ENCODE measurements around the gene EGF. TPM values are rescaled to one million over a fixed set of nuclear protein-coding genes. Genes with fewer than 3 reads are reported as not detected.

The EGF gene
- total RNA-seq, 1 experiment from 2014 or later = 0.25 TPM

DNA sequence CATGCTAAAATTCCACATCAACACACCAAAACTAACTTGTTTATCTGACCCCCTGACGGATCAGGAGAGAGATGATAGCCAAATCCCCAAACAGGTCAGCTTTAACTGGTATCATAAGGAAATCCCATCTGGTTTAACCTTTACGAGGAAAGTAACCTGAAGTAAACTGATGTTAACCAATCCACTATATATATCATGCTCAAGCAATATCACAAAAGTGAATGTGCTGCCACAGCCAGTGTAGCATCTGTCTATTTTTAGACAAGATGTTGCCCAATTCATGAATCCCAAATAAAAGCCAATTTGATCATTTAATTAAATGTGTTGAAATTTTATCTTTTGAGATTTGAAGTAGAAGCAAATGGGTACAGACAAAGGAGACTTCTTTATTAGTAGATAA, 44.5 kb downstream of the EGF start:
- H3K4me1 ChIP-seq = no peaks in the 10 kb centered on the region
- Mint-ChIP-seq H3K36me3 (ENCODE audit: insufficient read depth, unreplicated experiment) (no peaks in the 10 kb centered on the region), H3K4me1 (ENCODE audit: low read depth, unreplicated experiment) (no peaks in the 10 kb centered on the region), H3K27ac (ENCODE audit: unreplicated experiment) (no peak overlapping the region), H3K4me3 (ENCODE audit: unreplicated experiment) (no peak overlapping the region), H3K27me3 (ENCODE audit: insufficient read depth, unreplicated experiment) (no peaks in the 10 kb centered on the region), H3K9me3 (ENCODE audit: unreplicated experiment) (no peaks in the 10 kb centered on the region)
- no peak overlapping the region for H3K4me3 ChIP-seq (ENCODE audit: low read depth, low read length)
- no peaks in the 10 kb centered on the region for H3K27me3 ChIP-seq (replicated peaks; ENCODE audit: control insufficient read depth, insufficient read depth, low read length)
- ChIA-PET POLR2A (no interaction called here), CTCF (no interaction called here)
- no TSS peak for BruUV-seq (replicated peaks)
- H3K9me3 ChIP-seq = no peaks in the 10 kb centered on the region
- no peak for TF ChIP-seq CTCF (IDR thresholded peaks at IDR 0.05; ENCODE audit: insufficient read depth in 1 of 2, low read depth in 1 of 2, low read length in 1 of 2, severe bottlenecking in 1 of 2, unreplicated experiment in 1 of 2)
- no peak for DNase-seq
- intact Hi-C loops (cut with micrococcal nuclease; ENCODE audit: unreplicated experiment) = no loop called here
- no peaks in the 10 kb centered on the region for H3K36me3 ChIP-seq (ENCODE audit: control insufficient read depth, insufficient read depth, low read length)

GRCh38 chr4:109959195-109959594, 46.5 kb downstream of the EGF start:
- Histone ChIP-seq H3K9me3 (no peaks in the 10 kb centered on the region), H3K36me3 (ENCODE audit: control insufficient read depth, insufficient read depth, low read length) (no peaks in the 10 kb centered on the region), H3K27me3 (replicated peaks; ENCODE audit: control insufficient read depth, insufficient read depth, low read length) (no peaks in the 10 kb centered on the region), H3K4me1 (no peaks in the 10 kb centered on the region), H3K4me3 (ENCODE audit: low read depth, low read length) (no peak overlapping the region)
- no peaks in the 10 kb centered on the region for H3K9me3 Mint-ChIP-seq (ENCODE audit: unreplicated experiment)
- intact Hi-C loops (cut with micrococcal nuclease; ENCODE audit: unreplicated experiment) = no loop called here
- CTCF ChIA-PET = no interaction called here
- no peak overlapping the region for H3K27ac Mint-ChIP-seq (ENCODE audit: unreplicated experiment)
- H3K36me3 Mint-ChIP-seq (ENCODE audit: insufficient read depth, unreplicated experiment) = no peaks in the 10 kb centered on the region
- no peak overlapping the region for H3K4me3 Mint-ChIP-seq (ENCODE audit: unreplicated experiment)
- no peak for TF ChIP-seq CTCF (IDR thresholded peaks at IDR 0.05; ENCODE audit: insufficient read depth in 1 of 2, low read depth in 1 of 2, low read length in 1 of 2, severe bottlenecking in 1 of 2, unreplicated experiment in 1 of 2)
- no peaks in the 10 kb centered on the region for H3K27me3 Mint-ChIP-seq (ENCODE audit: insufficient read depth, unreplicated experiment)
- no TSS peak for BruUV-seq (replicated peaks)
- no peak for DNase-seq
- no peaks in the 10 kb centered on the region for H3K4me1 Mint-ChIP-seq (ENCODE audit: low read depth, unreplicated experiment)
- POLR2A ChIA-PET = no interaction called here

GRCh38 chr4:109962401-109962800, 49.7 kb downstream of the EGF start:
- H3K27me3 Mint-ChIP-seq (ENCODE audit: insufficient read depth, unreplicated experiment) = no peaks in the 10 kb centered on the region
- CTCF ChIA-PET = no interaction called here

More at GRCh38 chr4:109962401-109962800, 49.7 kb downstream of the EGF start:
- Histone ChIP-seq H3K4me3 (ENCODE audit: low read depth, low read length) (no peak overlapping the region), H3K36me3 (ENCODE audit: control insufficient read depth, insufficient read depth, low read length) (no peaks in the 10 kb centered on the region), H3K27me3 (replicated peaks; ENCODE audit: control insufficient read depth, insufficient read depth, low read length) (no peaks in the 10 kb centered on the region), H3K9me3 (no peaks in the 10 kb centered on the region), H3K4me1 (no peaks in the 10 kb centered on the region)
- Mint-ChIP-seq H3K27ac (ENCODE audit: unreplicated experiment) (no peak overlapping the region), H3K4me3 (ENCODE audit: unreplicated experiment) (no peak overlapping the region), H3K36me3 (ENCODE audit: insufficient read depth, unreplicated experiment) (no peaks in the 10 kb centered on the region), H3K4me1 (ENCODE audit: low read depth, unreplicated experiment) (no peaks in the 10 kb centered on the region), H3K9me3 (ENCODE audit: unreplicated experiment) (no peaks in the 10 kb centered on the region)
- intact Hi-C loops (cut with micrococcal nuclease; ENCODE audit: unreplicated experiment) = no loop called here
- no peak for DNase-seq
- no peak for TF ChIP-seq CTCF (IDR thresholded peaks at IDR 0.05; ENCODE audit: insufficient read depth in 1 of 2, low read depth in 1 of 2, low read length in 1 of 2, severe bottlenecking in 1 of 2, unreplicated experiment in 1 of 2)
- no TSS peak for BruUV-seq (replicated peaks)
- POLR2A ChIA-PET = no interaction called here
